Activated B cell treated with CpG ODN at 0.5 μM for 24 hours (primary cell): Measurements from ENCODE around the gene PISD. TPM values are rescaled to one million over a fixed set of nuclear protein-coding genes. Genes with fewer than 3 reads are reported as not detected.

Source experiments
- ATAC-seq: fragments of 200-7000 bp; cut with Tn5 transposase; one replicate; pipeline ENCODE4 v1.10.0; 2021; ENCODE audit warnings: low read depth, mild to moderate bottlenecking, moderate library complexity
- CTCF ChIA-PET: fragments of 350-600 bp; sonication (Branson Sonifier 250); formaldehyde crosslinking; loops from one replicate; lab custom pipeline; 2021; ENCODE audit warnings: antibody characterized with exemption; lab: Charles Lee
- POLR2A ChIA-PET: fragments of 350-600 bp; sonication (Branson Sonifier 250); formaldehyde crosslinking; loops from one replicate; lab custom pipeline; 2021; ENCODE audit warnings: antibody characterized with exemption; lab: Charles Lee
- DNase-seq: peaks from one replicate; pipeline ENCODE4 v3.0.0; 2022
- H3K27ac Mint-ChIP-seq: one replicate; pipeline ENCODE4 v1.8.0; 2020; ENCODE audit warnings: mixed read lengths
- H3K27me3 Mint-ChIP-seq: one replicate; pipeline ENCODE4 v1.8.0; 2021; ENCODE audit warnings: mixed read lengths
- H3K36me3 Mint-ChIP-seq: one replicate; pipeline ENCODE4 v1.8.0; 2021; ENCODE audit warnings: low read depth, mixed read lengths
- H3K4me1 Mint-ChIP-seq: one replicate; pipeline ENCODE4 v1.8.0; 2021; ENCODE audit warnings: mixed read lengths
- H3K4me3 Mint-ChIP-seq: one replicate; pipeline ENCODE4 v1.8.0; 2020; ENCODE audit warnings: mild to moderate bottlenecking, mixed read lengths
- H3K9me3 Mint-ChIP-seq: one replicate; pipeline ENCODE4 v1.8.0; 2020; ENCODE audit warnings: mixed read lengths
- CTCF ChIP-seq: fragments of 200-600 bp; IDR thresholded peaks from one replicate; pipeline ENCODE4 v1.8.0; 2022; ENCODE audit warnings: antibody characterized with exemption, mild to moderate bottlenecking
- intact Hi-C: fragments of 100-400 bp; cut with micrococcal nuclease; formaldehyde crosslinking; loops from one replicate; pipeline ENCODE4 v1.15.1; 2024
- total RNA-seq: library from RNA; stranded (reverse); gene quantifications from 2 replicates; pipeline ENCODE4 v1.2.3, GENCODE V29; 2022

Gene PISD
- total RNA-seq, 1 donor from 2014 or later: 61.6 TPM

- H3K4me3 Mint-ChIP-seq: no peak overlapping the region
- peaks cover 49% of the 10 kb centered on the region for H3K4me1 Mint-ChIP-seq
- ChIA-PET CTCF (no interaction called here), POLR2A (no interaction called here)
- ATAC-seq (no peak), DNase-seq (no peak)
- H3K9me3 Mint-ChIP-seq: no peaks in the 10 kb centered on the region
- intact Hi-C loops: no loop called here
- H3K27me3 Mint-ChIP-seq: no peaks in the 10 kb centered on the region
- TF ChIP-seq CTCF: no peak
- peaks cover 20% of the 10 kb centered on the region for H3K36me3 Mint-ChIP-seq
- peak overlapping the region; percentile 59 for H3K27ac Mint-ChIP-seq
These were observed 34.7 kb downstream of the PISD start for GRCh38 chr22:31627223-31627731.

- intact Hi-C loops: no loop called here
- no peak for TF ChIP-seq CTCF
- CTCF ChIA-PET: no interaction called here
These were observed 35.4 kb downstream of the PISD start for GRCh38 chr22:31626427-31627150.

GRCh38 chr22:31625661-31626426, 36.2 kb downstream of the PISD start:
- ATAC-seq (no peak), DNase-seq (no peak)
- H3K27me3 Mint-ChIP-seq: no peaks in the 10 kb centered on the region
- intact Hi-C loops: no loop called here
- H3K4me1 Mint-ChIP-seq: peaks cover 38% of the 10 kb centered on the region
- H3K36me3 Mint-ChIP-seq: peaks cover 32% of the 10 kb centered on the region
- no peak overlapping the region for H3K4me3 Mint-ChIP-seq
- no peak for TF ChIP-seq CTCF
- no peaks in the 10 kb centered on the region for H3K9me3 Mint-ChIP-seq
- ChIA-PET CTCF (no interaction called here), POLR2A (no interaction called here)
- no peak overlapping the region for H3K27ac Mint-ChIP-seq

More at GRCh38 chr22:31626427-31627150, 35.4 kb downstream of the PISD start:
- POLR2A ChIA-PET: no interaction called here
- no peak for ATAC-seq
- peak overlapping the region; percentile 59 for H3K27ac Mint-ChIP-seq
- H3K4me3 Mint-ChIP-seq: no peak overlapping the region
- peaks cover 45% of the 10 kb centered on the region for H3K4me1 Mint-ChIP-seq
- no peak for DNase-seq
- H3K27me3 Mint-ChIP-seq: no peaks in the 10 kb centered on the region
- H3K36me3 Mint-ChIP-seq: peaks cover 26% of the 10 kb centered on the region
- no peaks in the 10 kb centered on the region for H3K9me3 Mint-ChIP-seq

GRCh38 chr22:31625257-31625640, 36.8 kb downstream of the PISD start:
- H3K4me1 Mint-ChIP-seq: peaks cover 35% of the 10 kb centered on the region
- no peak overlapping the region for H3K4me3 Mint-ChIP-seq
- ChIA-PET CTCF (no interaction called here), POLR2A (no interaction called here)
- no peak for TF ChIP-seq CTCF
- peaks cover 36% of the 10 kb centered on the region for H3K36me3 Mint-ChIP-seq
- ATAC-seq (no peak), DNase-seq (no peak)
- no peaks in the 10 kb centered on the region for H3K9me3 Mint-ChIP-seq
- intact Hi-C loops: no loop called here
- no peak overlapping the region for H3K27ac Mint-ChIP-seq
- H3K27me3 Mint-ChIP-seq: no peaks in the 10 kb centered on the region
